H1 (cell line): Measurements from ENCODE around the gene DNAJB8. TPM values are rescaled to one million over a fixed set of nuclear protein-coding genes. Genes with fewer than 3 reads are reported as not detected.

Source experiments
- CBX8 ChIP-seq: fragments of 300-800, 300-1000 bp; sonication (generic); IDR thresholded peaks from 2 replicates; pipeline ENCODE4 v1.7.1; 2016; ENCODE audit warnings: low read depth, low read length, borderline replicate concordance
- EP300 ChIP-seq, 2 experiments: IDR thresholded peaks; 1 replicate in 1 of 2; 2 replicates in 1 of 2; pipeline ENCODE4 v1.6.1; 2011 to 2012; ENCODE audit warnings: low read depth in 2 of 2, low read length in 2 of 2, mild to moderate bottlenecking in 2 of 2, borderline replicate concordance in 1 of 2, inconsistent platforms in 1 of 2, moderate library complexity in 1 of 2
- FOSL1 ChIP-seq: IDR thresholded peaks from 2 replicates; pipeline ENCODE4 v1.6.1; 2011; ENCODE audit warnings: mild to moderate bottlenecking, low read depth, low read length, moderate library complexity; ENCODE audit not compliant: insufficient read depth
- POLR2A ChIP-seq, 2 experiments: IDR thresholded peaks; 1 replicate in 1 of 2; 2 replicates in 1 of 2; pipeline ENCODE4 v1.6.1; 2011; ENCODE audit warnings: low read depth in 2 of 2, low read length in 2 of 2, mild to moderate bottlenecking in 2 of 2; ENCODE audit errors: control extremely low read depth in 1 of 2
- SIRT6 ChIP-seq: IDR thresholded peaks from one replicate; pipeline ENCODE4 v1.7.1; 2012; ENCODE audit warnings: low read length, inconsistent platforms
- SUZ12 ChIP-seq: fragments of 200-600 bp; sonication (generic); IDR thresholded peaks from 2 replicates; pipeline ENCODE4 v1.6.1; 2012; ENCODE audit warnings: mild to moderate bottlenecking, inconsistent platforms, low read length, moderate library complexity, mixed read lengths
- TEAD4 ChIP-seq: IDR thresholded peaks from 2 replicates; pipeline ENCODE4 v1.6.1; 2012; ENCODE audit warnings: low read depth, low read length, inconsistent platforms, mixed read lengths
- polyA plus RNA-seq, 7 experiments: library from polyadenylated mRNA; depleted of rRNA in 3 of 7; stranded (reverse) in 5 of 7; unstranded in 2 of 7; fragments of >200 nt in 5 of 7; fragments of 200-250 nt in 2 of 7; gene quantifications; 1 replicate in 5 of 7; 2 replicates in 1 of 7; 4 replicates in 1 of 7; pipeline versions ENCODE4 v1.2.1 to v1.2.3, GENCODE V29; 2011 to 2013; ENCODE audit warnings: missing spikeins in 2 of 7, mixed read lengths in 2 of 7
- total RNA-seq: library from RNA; stranded (reverse); fragmentation: NEBNext Ultra II Directional; extraction: Animal tissue kit (Norgen Biotek cat#: 25700); gene quantifications from 2 replicates; pipeline ENCODE4 v1.2.1, GENCODE V29; 2021

Gene DNAJB8
- total and polyA plus RNA-seq, 2 of the 8 experiments (the other 6 are each of a cell fraction or from before 2014, with no cell fraction given) = not detected

- TF ChIP-seq POLR2A (IDR thresholded peaks at IDR 0.05; ENCODE audit: control extremely low read depth in 1 of 2, low read depth in 2 of 2, low read length in 2 of 2) (no peak), SUZ12 (no peak), SIRT6 (no peak), TEAD4 (no peak), CBX8 (no peak), FOSL1 (no peak), EP300 (IDR thresholded peaks at IDR 0.05; ENCODE audit: borderline replicate concordance in 1 of 2, low read depth in 2 of 2, low read length in 2 of 2) (no peak)
Observed at GRCh38 chr3:128449111-128449638, 17.5 kb downstream of the DNAJB8 start (continued).
